ENCODE measurements around the gene RTL1. TPM values are rescaled to one million over a fixed set of nuclear protein-coding genes. Genes with fewer than 3 reads are reported as not detected.

The RTL1 gene
- total RNA-seq, 1 experiment from 2014 or later = 0.24 TPM

GRCh38 chr14:100865682-100866591 is 37.6 kb downstream of the RTL1 start:
- Mint-ChIP-seq H3K4me3 (ENCODE audit: low read depth, unreplicated experiment) (no peak overlapping the region), H3K9me3 (ENCODE audit: low read depth, unreplicated experiment) (peaks cover 2% of the 10 kb centered on the region), H3K27me3 (ENCODE audit: unreplicated experiment) (no peaks in the 10 kb centered on the region), H3K36me3 (ENCODE audit: insufficient read depth, unreplicated experiment) (no peaks in the 10 kb centered on the region), H3K4me1 (ENCODE audit: low read depth, unreplicated experiment) (no peaks in the 10 kb centered on the region), H3K27ac (ENCODE audit: unreplicated experiment) (no peak overlapping the region)
- intact Hi-C loops (cut with micrococcal nuclease; ENCODE audit: unreplicated experiment) = no loop called here
- BruUV-seq (replicated peaks) = no TSS peak
- CTCF ChIA-PET = no interaction called here
- no peak for TF ChIP-seq CTCF (IDR thresholded peaks at IDR 0.05; ENCODE audit: unreplicated experiment)
- DNase-seq = no peak

- no TSS peak for BruUV-seq (replicated peaks)
These were observed 38.4 kb downstream of the RTL1 start for GRCh38 chr14:100864960-100865681.

GRCh38 chr14:100864206-100864605 is 39.3 kb downstream of the RTL1 start:
- TF ChIP-seq CTCF (IDR thresholded peaks at IDR 0.05; ENCODE audit: unreplicated experiment) = no peak
- DNase-seq = no peak
- Mint-ChIP-seq H3K36me3 (ENCODE audit: insufficient read depth, unreplicated experiment) (no peaks in the 10 kb centered on the region), H3K27ac (ENCODE audit: unreplicated experiment) (no peak overlapping the region), H3K9me3 (ENCODE audit: low read depth, unreplicated experiment) (peaks cover 2% of the 10 kb centered on the region), H3K4me1 (ENCODE audit: low read depth, unreplicated experiment) (no peaks in the 10 kb centered on the region), H3K4me3 (ENCODE audit: low read depth, unreplicated experiment) (no peak overlapping the region), H3K27me3 (ENCODE audit: unreplicated experiment) (no peaks in the 10 kb centered on the region)
- CTCF ChIA-PET = no interaction called here
- BruUV-seq (replicated peaks) = no TSS peak
- intact Hi-C loops (cut with micrococcal nuclease; ENCODE audit: unreplicated experiment) = no loop called here

More at GRCh38 chr14:100864960-100865681, 38.4 kb downstream of the RTL1 start:
- intact Hi-C loops (cut with micrococcal nuclease; ENCODE audit: unreplicated experiment) = no loop called here
- no peak overlapping the region for H3K4me3 Mint-ChIP-seq (ENCODE audit: low read depth, unreplicated experiment)
- peaks cover 2% of the 10 kb centered on the region for H3K9me3 Mint-ChIP-seq (ENCODE audit: low read depth, unreplicated experiment)
- no peak for TF ChIP-seq CTCF (IDR thresholded peaks at IDR 0.05; ENCODE audit: unreplicated experiment)
- H3K27me3 Mint-ChIP-seq (ENCODE audit: unreplicated experiment) = no peaks in the 10 kb centered on the region
- CTCF ChIA-PET = interaction anchor here (0.5 kb wide), 1 partner anchor 142 kb away, joined by 3 read pairs; no protein-coding TSS in a partner anchor
- no peaks in the 10 kb centered on the region for H3K4me1 Mint-ChIP-seq (ENCODE audit: low read depth, unreplicated experiment)
- no peak overlapping the region for H3K27ac Mint-ChIP-seq (ENCODE audit: unreplicated experiment)
- H3K36me3 Mint-ChIP-seq (ENCODE audit: insufficient read depth, unreplicated experiment) = no peaks in the 10 kb centered on the region
- DNase-seq = no peak

GRCh38 chr14:100862793-100863192 is 40.7 kb downstream of the RTL1 start:
- Mint-ChIP-seq H3K27ac (ENCODE audit: unreplicated experiment) (no peak overlapping the region), H3K4me3 (ENCODE audit: low read depth, unreplicated experiment) (no peak overlapping the region), H3K9me3 (ENCODE audit: low read depth, unreplicated experiment) (peaks cover 2% of the 10 kb centered on the region), H3K36me3 (ENCODE audit: insufficient read depth, unreplicated experiment) (no peaks in the 10 kb centered on the region), H3K27me3 (ENCODE audit: unreplicated experiment) (no peaks in the 10 kb centered on the region), H3K4me1 (ENCODE audit: low read depth, unreplicated experiment) (no peaks in the 10 kb centered on the region)
- CTCF ChIA-PET = no interaction called here
- TF ChIP-seq CTCF (IDR thresholded peaks at IDR 0.05; ENCODE audit: unreplicated experiment) = no peak
- no TSS peak for BruUV-seq (replicated peaks)
- DNase-seq = no peak
- intact Hi-C loops (cut with micrococcal nuclease; ENCODE audit: unreplicated experiment) = no loop called here
